GM12874 (cell line): Measurements from ENCODE around the gene PAPSS2.

Source experiments
- CTCF ChIP-seq: IDR thresholded peaks from 2 replicates; pipeline ENCODE4 v1.5.1; 2011; ENCODE audit warnings: low read depth, mild to moderate bottlenecking, control low read depth, low read length, moderate library complexity; ENCODE audit not compliant: insufficient read depth

The PAPSS2 gene

DNA sequence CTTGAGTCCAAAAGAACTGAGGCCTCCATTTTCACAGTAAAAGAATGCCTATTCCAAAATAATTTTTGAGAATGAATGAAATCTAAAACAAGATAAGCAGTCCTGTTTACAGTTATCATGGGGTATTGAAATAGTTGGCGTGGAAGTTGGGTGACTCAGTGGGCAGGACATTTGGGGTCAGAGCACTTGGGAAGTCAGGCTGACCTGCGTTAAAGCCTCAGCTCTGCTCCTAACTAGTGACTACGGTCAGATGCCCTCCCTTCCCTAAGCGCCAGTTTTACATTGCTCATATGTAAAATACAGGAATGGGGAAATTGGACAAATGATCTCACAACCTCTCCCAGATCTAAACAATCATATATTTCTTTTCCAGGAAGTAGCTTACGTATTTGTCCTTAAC lies 2.3 kb upstream of the PAPSS2 start:
- no peak for TF ChIP-seq CTCF

DNA sequence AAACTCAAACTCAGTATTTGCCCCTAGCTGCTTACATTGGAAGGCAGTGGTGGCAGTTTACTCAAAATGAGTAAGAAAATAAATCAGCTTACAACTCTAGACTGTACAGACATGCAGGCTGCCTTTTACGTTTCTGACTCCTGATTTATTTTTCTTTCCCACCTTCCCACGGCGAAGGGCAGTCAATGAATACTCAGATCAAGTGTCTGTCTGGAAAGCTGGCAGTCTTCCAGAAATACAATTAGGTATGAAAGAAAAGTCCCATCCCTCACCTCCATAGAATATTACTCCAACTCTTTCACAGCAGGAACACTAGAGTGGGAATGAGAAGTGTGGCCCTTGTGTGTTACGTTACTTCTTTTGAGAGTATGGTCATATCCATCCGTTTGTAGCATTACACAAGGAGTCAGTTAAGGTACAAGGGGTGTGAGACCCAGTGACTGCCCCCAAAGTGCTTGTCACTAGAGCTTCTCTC lies 1.3 kb upstream of the PAPSS2 start:
- TF ChIP-seq CTCF: no peak

DNA sequence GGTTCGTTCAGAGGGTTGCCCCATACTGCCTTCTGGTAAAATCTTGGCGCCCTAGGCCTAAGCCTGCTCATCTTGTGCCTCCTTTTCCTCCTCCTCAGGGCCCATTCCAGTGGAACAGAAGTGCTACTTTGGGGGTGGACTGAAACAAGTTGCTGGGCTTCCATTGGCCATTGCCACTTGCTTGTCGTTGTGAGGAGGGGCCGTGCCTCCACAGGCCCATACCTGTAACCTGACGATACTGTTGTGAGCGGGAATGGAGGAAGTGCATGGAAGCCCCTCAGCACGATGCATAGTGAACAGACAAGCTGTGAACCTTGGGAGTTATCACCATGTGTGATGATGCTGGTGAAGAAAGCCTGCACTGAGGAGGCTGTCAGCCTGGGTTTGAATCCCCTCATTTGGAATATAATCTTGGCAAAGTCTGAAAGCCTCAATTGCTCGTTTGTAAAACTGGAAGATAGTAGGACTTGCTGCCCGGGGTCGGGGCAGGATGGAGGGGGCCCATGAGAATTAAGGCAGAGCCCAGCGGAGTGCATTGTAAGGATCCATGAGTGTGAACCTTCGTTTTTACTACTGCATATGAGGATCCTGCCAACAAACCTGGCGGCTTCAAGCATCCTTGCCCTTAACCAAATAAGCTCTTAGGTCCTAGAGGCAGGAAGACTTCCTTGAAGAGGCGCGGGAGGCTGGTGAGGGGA lies 671 bp upstream of the PAPSS2 start:
- no peak for TF ChIP-seq CTCF

DNA sequence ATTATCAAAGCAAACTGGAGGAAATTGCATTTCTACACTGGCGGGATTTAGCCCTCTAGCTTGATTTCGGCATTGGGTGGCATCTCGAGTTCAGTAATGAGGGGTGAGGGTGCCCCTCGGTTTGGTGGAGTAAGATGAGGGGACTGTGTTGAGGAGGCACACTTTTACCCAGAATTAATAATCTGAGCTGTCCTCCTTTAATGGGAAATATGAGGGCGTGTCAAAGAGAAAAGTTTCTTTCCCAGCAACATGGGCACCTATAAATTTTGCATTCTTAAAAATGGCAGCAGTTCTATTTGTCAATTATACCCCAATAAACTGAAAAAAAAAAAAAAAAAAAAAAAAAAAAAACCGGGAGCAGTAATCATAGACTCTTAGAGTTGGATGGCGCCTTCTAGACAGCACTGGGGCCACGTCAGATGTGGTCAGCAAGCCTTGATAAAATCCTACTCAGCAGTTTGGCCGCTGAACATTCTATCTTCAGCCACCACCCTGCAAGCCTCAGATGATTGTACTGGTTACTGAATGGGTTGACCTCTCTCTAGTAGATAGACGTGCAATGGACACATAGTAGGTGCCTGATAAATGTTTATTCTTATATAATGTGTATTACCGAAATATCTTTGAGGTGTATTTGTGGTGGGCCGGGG lies 931 bp downstream of the PAPSS2 start:
- TF ChIP-seq CTCF: no peak

DNA sequence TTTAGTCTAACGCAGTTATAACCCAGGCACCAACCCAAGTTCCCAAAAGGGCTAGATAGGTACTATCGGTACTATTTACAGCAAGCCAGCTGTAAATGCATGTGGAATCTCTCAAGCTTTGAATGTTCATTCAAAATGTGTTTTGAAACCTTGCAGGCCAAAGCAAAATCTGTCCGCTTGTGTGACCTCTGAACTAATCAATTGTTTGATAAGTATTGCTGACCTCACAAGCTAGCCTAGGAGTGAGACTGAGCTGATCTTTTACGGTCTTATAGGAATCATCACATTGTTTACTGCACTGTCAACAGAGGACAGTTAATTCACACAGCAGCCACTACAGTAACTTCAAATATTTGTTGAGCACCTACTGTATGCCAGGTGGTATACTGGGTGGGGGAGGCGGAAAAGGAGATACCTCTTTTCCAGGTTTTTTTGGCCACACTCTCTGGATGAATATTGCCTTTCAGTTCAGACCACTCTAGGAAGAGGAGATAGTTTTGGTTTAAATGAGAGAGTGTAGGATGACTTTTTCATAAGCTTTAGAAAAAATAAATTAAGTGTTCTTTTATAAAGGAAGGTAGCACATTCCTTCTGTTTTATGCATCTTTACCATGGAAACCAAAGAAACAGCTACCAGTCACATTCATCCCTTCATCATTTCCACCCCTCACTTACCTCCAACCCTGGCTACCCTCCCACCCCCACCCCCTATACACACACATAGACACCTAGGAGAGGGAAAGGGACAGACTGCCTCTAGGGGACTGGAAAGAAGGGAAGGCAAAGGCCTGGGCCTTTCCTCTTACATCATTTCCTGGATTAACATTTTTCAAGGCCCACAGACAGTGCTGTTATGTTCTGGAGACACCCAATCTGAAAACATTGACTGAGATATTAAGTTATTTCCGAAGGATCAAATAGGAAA lies 2.4 kb downstream of the PAPSS2 start:
- TF ChIP-seq CTCF: no peak

DNA sequence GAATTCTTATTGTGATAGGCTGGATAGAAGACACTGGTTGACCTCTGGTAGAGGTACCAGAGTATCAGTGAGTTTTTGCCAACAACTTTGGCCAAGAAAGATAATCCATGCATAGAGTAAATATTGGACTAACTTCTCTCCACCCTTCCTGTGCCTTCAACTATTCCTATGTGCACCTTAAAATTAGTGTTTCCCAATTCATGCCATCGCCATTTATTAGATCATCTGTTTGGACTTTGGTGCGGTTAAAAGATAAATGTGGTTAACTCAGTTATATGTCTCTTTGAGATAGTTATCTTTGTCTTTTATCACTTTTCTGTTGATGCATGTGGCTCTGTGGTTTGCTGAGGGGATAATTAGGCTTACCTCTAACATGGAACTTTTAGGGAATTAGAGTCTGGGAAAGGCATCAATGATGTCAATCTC lies 4.6 kb downstream of the PAPSS2 start:
- no peak for TF ChIP-seq CTCF

DNA sequence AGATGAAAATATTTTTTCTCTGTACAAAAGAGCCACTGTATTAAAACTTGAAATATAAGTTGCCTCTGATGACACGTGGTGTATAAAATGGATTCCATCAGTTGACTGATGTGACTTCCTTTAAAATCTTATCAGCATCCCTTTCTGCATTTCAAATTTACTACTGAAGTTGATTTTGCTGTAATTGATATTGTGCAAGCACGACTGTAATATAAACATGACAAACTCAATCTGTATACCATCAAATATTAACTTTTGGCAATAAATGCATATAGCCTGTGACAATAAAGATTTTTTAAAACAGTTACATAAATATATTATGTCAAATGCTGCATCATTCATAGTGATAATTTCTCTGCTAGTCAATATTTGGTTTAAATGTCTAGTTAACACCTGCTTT lies 7.8 kb downstream of the PAPSS2 start:
- TF ChIP-seq CTCF: no peak
